ENCODE results near the gene PABPC5. TPM values are rescaled to one million over a fixed set of nuclear protein-coding genes. Genes with fewer than 3 reads are reported as not detected.

PABPC5 gene
- 1 to 10 TPM in 3 of 4 donors, under 1 TPM in 1; 0.60 to 4.1 (median 1.6) TPM for total RNA-seq

GRCh38 chrX:91434351-91435168 lies at the start of gene PABPC5:
Gene PABPC5 (plus strand): TSS chrX:91434839. CDS start chrX:91435578, 739 bp downstream.
- peak; percentile 99 for ATAC-seq (ENCODE audit: low FRiP score)
- peak; percentile 23 for DNase-seq (ENCODE audit: low spot score)
- TF ChIP-seq, protein P1, sequence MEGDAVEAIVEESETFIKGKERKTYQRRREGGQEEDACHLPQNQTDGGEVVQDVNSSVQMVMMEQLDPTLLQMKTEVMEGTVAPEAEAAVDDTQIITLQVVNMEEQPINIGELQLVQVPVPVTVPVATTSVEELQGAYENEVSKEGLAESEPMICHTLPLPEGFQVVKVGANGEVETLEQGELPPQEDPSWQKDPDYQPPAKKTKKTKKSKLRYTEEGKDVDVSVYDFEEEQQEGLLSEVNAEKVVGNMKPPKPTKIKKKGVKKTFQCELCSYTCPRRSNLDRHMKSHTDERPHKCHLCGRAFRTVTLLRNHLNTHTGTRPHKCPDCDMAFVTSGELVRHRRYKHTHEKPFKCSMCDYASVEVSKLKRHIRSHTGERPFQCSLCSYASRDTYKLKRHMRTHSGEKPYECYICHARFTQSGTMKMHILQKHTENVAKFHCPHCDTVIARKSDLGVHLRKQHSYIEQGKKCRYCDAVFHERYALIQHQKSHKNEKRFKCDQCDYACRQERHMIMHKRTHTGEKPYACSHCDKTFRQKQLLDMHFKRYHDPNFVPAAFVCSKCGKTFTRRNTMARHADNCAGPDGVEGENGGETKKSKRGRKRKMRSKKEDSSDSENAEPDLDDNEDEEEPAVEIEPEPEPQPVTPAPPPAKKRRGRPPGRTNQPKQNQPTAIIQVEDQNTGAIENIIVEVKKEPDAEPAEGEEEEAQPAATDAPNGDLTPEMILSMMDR (IDR thresholded peaks at IDR 0.05): no peak

DNA sequence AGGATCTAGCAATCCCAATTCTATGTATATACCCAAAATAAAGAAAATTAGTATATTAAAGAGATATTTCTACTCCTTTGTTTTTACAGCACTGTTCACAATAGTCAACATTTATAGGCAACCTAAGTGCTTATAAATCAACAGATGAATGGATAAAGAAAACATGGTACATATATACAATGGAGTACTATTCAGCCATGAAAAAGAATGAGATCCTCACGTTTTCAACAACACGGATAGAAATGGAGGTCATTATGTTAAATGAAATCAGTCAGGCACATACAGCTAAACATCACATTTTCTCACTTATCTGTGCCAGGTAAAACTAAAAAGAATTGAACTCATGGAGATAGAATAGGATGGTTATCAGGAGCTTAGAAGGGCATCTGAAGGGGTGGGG lies 45.6 kb upstream of the PABPC5 start:
- ATAC-seq (ENCODE audit: low FRiP score) (no peak), DNase-seq (ENCODE audit: low spot score) (no peak)
- TF ChIP-seq, protein P1 (IDR thresholded peaks at IDR 0.05): no peak

- TF ChIP-seq, protein P1 (IDR thresholded peaks at IDR 0.05): no peak
- ATAC-seq (ENCODE audit: low FRiP score): no peak
- DNase-seq (ENCODE audit: low spot score): no peak
These were observed 19.9 kb upstream of the PABPC5 start for GRCh38 chrX:91414713-91415112.

GRCh38 chrX:91435395-91435794 lies 756 bp downstream of the PABPC5 start:
- TF ChIP-seq, protein P1 (IDR thresholded peaks at IDR 0.05): no peak
- DNase-seq (ENCODE audit: low spot score): no peak
- no peak for ATAC-seq (ENCODE audit: low FRiP score)

Small RNA genes lying within 50 kb of the gene (small RNA-seq; reads per million reads assigned to genes)
- not detected for gene AL662874.1

All from omental fat pad (tissue), 4 donors.